Measurements from ENCODE around the gene KCNK16.
A peak's percentile ranks its signal among the peaks of the same experiment; 100 is the strongest.

Gene KCNK16

GRCh38 chr6:39313526-39314272 is 8.8 kb downstream of the KCNK16 start:
- H3K9me3 ChIP-seq = no peaks in the 10 kb centered on the region
- TF ChIP-seq CTCF (IDR thresholded peaks at IDR 0.05) = no peak
- no peaks in the 10 kb centered on the region for H3K36me3 ChIP-seq
- H3K27me3 ChIP-seq = peaks cover 87% of the 10 kb centered on the region
- H3K4me3 ChIP-seq (ENCODE audit: low read depth in 1 of 2, low read length in 1 of 2) = peak overlapping the region in 1 of 2 experiments; percentile 18
- no peak overlapping the region for H3K27ac ChIP-seq
- H3K4me1 ChIP-seq (ENCODE audit: control insufficient read depth in 1 of 2, insufficient read depth in 1 of 2, low read depth in 1 of 2, low read length in 1 of 2) = peaks cover 14 to 17% of the 10 kb centered on the region in 2 experiments

- peaks cover 81% of the 10 kb centered on the region for H3K27me3 ChIP-seq
- H3K4me1 ChIP-seq (ENCODE audit: control insufficient read depth in 1 of 2, insufficient read depth in 1 of 2, low read depth in 1 of 2, low read length in 1 of 2) = peaks cover 14 to 17% of the 10 kb centered on the region in 2 experiments
- no peak overlapping the region for H3K27ac ChIP-seq
- no peaks in the 10 kb centered on the region for H3K36me3 ChIP-seq
- TF ChIP-seq CTCF (IDR thresholded peaks at IDR 0.05) = no peak
- no peaks in the 10 kb centered on the region for H3K9me3 ChIP-seq
- H3K4me3 ChIP-seq (ENCODE audit: low read depth in 1 of 2, low read length in 1 of 2) = no peak overlapping the region
Observed at GRCh38 chr6:39312912-39313525, 9.5 kb downstream of the KCNK16 start.

- no peak overlapping the region for H3K27ac ChIP-seq
- no peaks in the 10 kb centered on the region for H3K36me3 ChIP-seq
- H3K27me3 ChIP-seq = peaks cover 56% of the 10 kb centered on the region
- no peak for TF ChIP-seq CTCF (IDR thresholded peaks at IDR 0.05)
- peaks cover 14 to 17% of the 10 kb centered on the region in 2 experiments for H3K4me1 ChIP-seq (ENCODE audit: control insufficient read depth in 1 of 2, insufficient read depth in 1 of 2, low read depth in 1 of 2, low read length in 1 of 2)
- H3K4me3 ChIP-seq (ENCODE audit: low read depth in 1 of 2, low read length in 1 of 2) = no peak overlapping the region
- no peaks in the 10 kb centered on the region for H3K9me3 ChIP-seq
Observed at GRCh38 chr6:39310542-39310941, 12.0 kb downstream of the KCNK16 start.

GRCh38 chr6:39309942-39310531 is 12.5 kb downstream of the KCNK16 start:
- Histone ChIP-seq H3K9me3 (no peaks in the 10 kb centered on the region), H3K4me1 (ENCODE audit: control insufficient read depth in 1 of 2, insufficient read depth in 1 of 2, low read depth in 1 of 2, low read length in 1 of 2) (peaks cover 14% of the 10 kb centered on the region in 2 experiments), H3K36me3 (no peaks in the 10 kb centered on the region), H3K4me3 (ENCODE audit: low read depth in 1 of 2, low read length in 1 of 2) (no peak overlapping the region), H3K27ac (no peak overlapping the region), H3K27me3 (peaks cover 51% of the 10 kb centered on the region)
- peak; percentile 76 for TF ChIP-seq CTCF (IDR thresholded peaks at IDR 0.05)

- Histone ChIP-seq H3K27me3 (peaks cover 25% of the 10 kb centered on the region), H3K4me1 (ENCODE audit: control insufficient read depth in 1 of 2, insufficient read depth in 1 of 2, low read depth in 1 of 2, low read length in 1 of 2) (peaks cover 0 to 6% of the 10 kb centered on the region in 2 experiments), H3K27ac (no peak overlapping the region), H3K4me3 (ENCODE audit: low read depth in 1 of 2, low read length in 1 of 2) (no peak overlapping the region), H3K36me3 (no peaks in the 10 kb centered on the region), H3K9me3 (no peaks in the 10 kb centered on the region)
- no peak for TF ChIP-seq CTCF (IDR thresholded peaks at IDR 0.05)
Observed at GRCh38 chr6:39307462-39307861, 15.0 kb downstream of the KCNK16 start.
